ENCODE results near the gene TRIM37.

Gene TRIM37

DNA sequence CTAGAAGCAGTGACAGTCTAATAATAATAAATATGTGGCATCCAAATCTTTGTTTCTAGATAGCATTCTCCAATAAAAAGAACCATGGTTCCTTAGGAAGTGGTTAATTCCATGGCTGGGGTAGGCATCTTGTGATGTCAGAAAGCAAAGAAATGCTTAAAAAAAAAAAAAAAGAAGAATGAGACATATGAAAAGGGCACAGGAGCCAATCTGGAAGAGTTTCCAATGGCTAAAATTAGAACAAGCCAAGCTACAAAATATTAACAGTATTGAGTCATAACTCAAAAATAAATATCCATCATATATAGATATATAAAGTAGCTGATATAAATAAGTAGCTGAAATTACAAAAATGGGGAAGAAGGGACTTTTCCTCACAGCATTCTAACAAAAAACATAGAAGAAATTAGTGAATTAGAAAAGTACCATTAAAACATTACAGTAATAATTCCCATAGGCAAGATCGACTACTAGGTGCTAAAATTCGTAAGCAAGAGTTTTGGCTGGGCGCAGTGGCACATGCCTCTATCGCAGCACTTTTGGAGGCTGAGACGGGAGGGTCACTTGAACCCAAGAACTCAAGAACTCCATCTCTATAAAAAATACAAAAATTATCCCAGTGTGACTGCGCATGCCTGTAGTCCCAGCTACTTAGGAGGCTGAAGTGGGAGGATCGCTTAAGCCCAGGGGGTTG is 111.3 kb downstream of the TRIM37 start:
- Histone ChIP-seq H3K27me3 (ENCODE audit: insufficient read depth, low read length, poor library complexity) (no peaks in the 10 kb centered on the region), H3K4me2 (ENCODE audit: insufficient read depth, low read length) (no peak overlapping the region), H3K27ac (ENCODE audit: low read length) (no peak overlapping the region), H4K20me1 (ENCODE audit: insufficient read depth, low read length) (no peaks in the 10 kb centered on the region), H3K4me3 (ENCODE audit: low read depth in 1 of 2, low read length in 2 of 2) (no peak overlapping the region), H3K4me1 (ENCODE audit: insufficient read depth, low read length) (no peaks in the 10 kb centered on the region), H3K36me3 (ENCODE audit: insufficient read depth, low read length) (peaks cover 52% of the 10 kb centered on the region; the same call in 1 of the 2 replicates), H3K79me2 (ENCODE audit: insufficient read depth, low read length) (no peaks in the 10 kb centered on the region), H3K9ac (ENCODE audit: low read depth, low read length) (no peak overlapping the region), H3K9me3 (ENCODE audit: insufficient read depth, low read length, severe bottlenecking) (no peaks in the 10 kb centered on the region), H2AFZ (ENCODE audit: low read depth, low read length) (no peak overlapping the region)
- DNase-seq (no peak), ATAC-seq (ENCODE audit: insufficient read depth, low read depth) (no peak)
- TF ChIP-seq EZH2 (IDR thresholded peaks at IDR 0.05; ENCODE audit: borderline replicate concordance, low read depth, low read length, severe bottlenecking), result no peak
- TF ChIP-seq, protein P1, sequence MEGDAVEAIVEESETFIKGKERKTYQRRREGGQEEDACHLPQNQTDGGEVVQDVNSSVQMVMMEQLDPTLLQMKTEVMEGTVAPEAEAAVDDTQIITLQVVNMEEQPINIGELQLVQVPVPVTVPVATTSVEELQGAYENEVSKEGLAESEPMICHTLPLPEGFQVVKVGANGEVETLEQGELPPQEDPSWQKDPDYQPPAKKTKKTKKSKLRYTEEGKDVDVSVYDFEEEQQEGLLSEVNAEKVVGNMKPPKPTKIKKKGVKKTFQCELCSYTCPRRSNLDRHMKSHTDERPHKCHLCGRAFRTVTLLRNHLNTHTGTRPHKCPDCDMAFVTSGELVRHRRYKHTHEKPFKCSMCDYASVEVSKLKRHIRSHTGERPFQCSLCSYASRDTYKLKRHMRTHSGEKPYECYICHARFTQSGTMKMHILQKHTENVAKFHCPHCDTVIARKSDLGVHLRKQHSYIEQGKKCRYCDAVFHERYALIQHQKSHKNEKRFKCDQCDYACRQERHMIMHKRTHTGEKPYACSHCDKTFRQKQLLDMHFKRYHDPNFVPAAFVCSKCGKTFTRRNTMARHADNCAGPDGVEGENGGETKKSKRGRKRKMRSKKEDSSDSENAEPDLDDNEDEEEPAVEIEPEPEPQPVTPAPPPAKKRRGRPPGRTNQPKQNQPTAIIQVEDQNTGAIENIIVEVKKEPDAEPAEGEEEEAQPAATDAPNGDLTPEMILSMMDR (IDR thresholded peaks at IDR 0.05; ENCODE audit: borderline replicate concordance, extremely low read depth, low read length, poor library complexity, severe bottlenecking), result no peak

DNA sequence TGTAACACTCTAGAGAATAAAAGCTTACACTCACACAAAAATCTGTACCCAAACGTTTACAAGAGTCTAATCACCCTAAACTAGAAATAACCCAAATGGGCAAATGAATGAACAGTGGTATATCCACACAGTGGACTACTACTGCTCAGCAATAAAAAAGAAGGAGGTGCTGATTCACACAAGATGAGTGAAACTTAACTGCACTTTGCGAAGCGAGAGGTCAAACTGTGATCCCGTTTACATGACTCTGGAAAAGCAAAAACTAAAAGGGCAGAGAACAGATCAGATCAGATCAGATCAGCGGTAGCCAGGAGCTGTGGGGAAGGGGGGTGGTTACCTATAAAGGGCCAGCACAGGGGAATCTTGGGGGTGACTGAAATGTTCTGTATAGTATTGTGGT is 113.4 kb downstream of the TRIM37 start:
- no peak overlapping the region for H3K27ac ChIP-seq (ENCODE audit: low read length)
- H3K9ac ChIP-seq (ENCODE audit: low read depth, low read length), result no peak overlapping the region
- no peak overlapping the region for H3K4me2 ChIP-seq (ENCODE audit: insufficient read depth, low read length)
- no peak for DNase-seq
- no peaks in the 10 kb centered on the region for H4K20me1 ChIP-seq (ENCODE audit: insufficient read depth, low read length)
- no peaks in the 10 kb centered on the region for H3K79me2 ChIP-seq (ENCODE audit: insufficient read depth, low read length)
- no peaks in the 10 kb centered on the region for H3K4me1 ChIP-seq (ENCODE audit: insufficient read depth, low read length)
- no peak overlapping the region for H2AFZ ChIP-seq (ENCODE audit: low read depth, low read length)
- peaks cover 36% of the 10 kb centered on the region; the same call in 1 of the 2 replicates for H3K36me3 ChIP-seq (ENCODE audit: insufficient read depth, low read length)
- no peaks in the 10 kb centered on the region for H3K9me3 ChIP-seq (ENCODE audit: insufficient read depth, low read length, severe bottlenecking)
- TF ChIP-seq, protein P1 (IDR thresholded peaks at IDR 0.05; ENCODE audit: borderline replicate concordance, extremely low read depth, low read length, poor library complexity, severe bottlenecking), result no peak
- H3K4me3 ChIP-seq (ENCODE audit: low read depth in 1 of 2, low read length in 2 of 2), result no peak overlapping the region
- H3K27me3 ChIP-seq (ENCODE audit: insufficient read depth, low read length, poor library complexity), result no peaks in the 10 kb centered on the region
- no peak for ATAC-seq (ENCODE audit: insufficient read depth, low read depth)

DNA sequence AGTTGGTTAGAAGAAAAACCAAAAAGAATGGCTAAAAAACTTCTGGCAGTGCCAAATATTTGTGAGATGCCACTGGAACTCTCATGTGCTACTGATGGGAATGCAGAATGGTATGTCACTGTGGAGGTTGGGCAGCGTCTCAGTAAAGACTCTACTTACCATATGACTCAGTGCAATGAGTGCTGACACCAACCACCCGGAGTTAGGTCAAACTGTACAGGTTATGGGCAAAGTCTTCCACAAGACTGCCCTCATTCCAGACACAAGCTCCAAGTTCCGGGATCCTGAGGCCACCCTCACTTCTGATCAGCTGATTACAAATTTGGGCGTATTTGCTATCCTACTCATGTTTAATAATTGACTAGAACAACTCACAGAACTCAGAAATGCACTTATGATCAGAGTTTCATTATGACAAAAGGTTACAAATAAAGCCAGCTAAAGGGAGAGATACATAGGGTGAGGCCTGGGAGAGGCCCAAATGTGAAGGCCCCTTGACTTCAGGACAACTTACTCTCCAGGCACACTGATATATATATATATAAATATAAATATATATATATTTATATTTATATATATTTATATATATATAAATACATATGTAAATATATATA is 114.9 kb downstream of the TRIM37 start:
- no peaks in the 10 kb centered on the region for H3K4me1 ChIP-seq (ENCODE audit: insufficient read depth, low read length)
- peaks cover 22% of the 10 kb centered on the region; the same call in 1 of the 2 replicates for H3K36me3 ChIP-seq (ENCODE audit: insufficient read depth, low read length)
- H3K9me3 ChIP-seq (ENCODE audit: insufficient read depth, low read length, severe bottlenecking), result no peaks in the 10 kb centered on the region
- H3K27ac ChIP-seq (ENCODE audit: low read length), result no peak overlapping the region
- no peak overlapping the region for H3K9ac ChIP-seq (ENCODE audit: low read depth, low read length)
- no peak overlapping the region for H3K4me2 ChIP-seq (ENCODE audit: insufficient read depth, low read length)
- no peaks in the 10 kb centered on the region for H3K79me2 ChIP-seq (ENCODE audit: insufficient read depth, low read length)
- ATAC-seq (ENCODE audit: insufficient read depth, low read depth) (no peak), DNase-seq (no peak)
- TF ChIP-seq EZH2 (IDR thresholded peaks at IDR 0.05; ENCODE audit: borderline replicate concordance, low read depth, low read length, severe bottlenecking), result no peak
- TF ChIP-seq, protein P1 (IDR thresholded peaks at IDR 0.05; ENCODE audit: borderline replicate concordance, extremely low read depth, low read length, poor library complexity, severe bottlenecking), result no peak
- H2AFZ ChIP-seq (ENCODE audit: low read depth, low read length), result no peak overlapping the region
- no peak overlapping the region for H3K4me3 ChIP-seq (ENCODE audit: low read depth in 1 of 2, low read length in 2 of 2)
- no peaks in the 10 kb centered on the region for H3K27me3 ChIP-seq (ENCODE audit: insufficient read depth, low read length, poor library complexity)
- H4K20me1 ChIP-seq (ENCODE audit: insufficient read depth, low read length), result no peaks in the 10 kb centered on the region

Measured in DND-41 (cell line).